Measurements from ENCODE around the gene KRT17. TPM values are rescaled to one million over a fixed set of nuclear protein-coding genes. Genes with fewer than 3 reads are reported as not detected.
A peak's percentile ranks its signal among the peaks of the same experiment; 100 is the strongest.
"Not testable (repeated sequence)": the region's sequence is repeated elsewhere in the genome, so short reads cannot be mapped to it uniquely, and the experiment has no call there.

KRT17 gene
- total RNA-seq, 2 donors from 2014 or later, result 2.8 to 5.1 TPM

- intact Hi-C loops (cut with DNase I), result loop anchor here in 1 of 2 donors (10.0 kb wide), 1 partner anchor 96 kb away; no protein-coding TSS in a partner anchor
- not testable (repeated sequence) for DNase-seq (ENCODE audit: low spot score)
Observed at GRCh38 chr17:41640596-41640995, 16.2 kb upstream of the KRT17 start.

GRCh38 chr17:41639492-41640473 lies 15.4 kb upstream of the KRT17 start:
- no peak for DNase-seq (ENCODE audit: low spot score)
- intact Hi-C loops (cut with DNase I), result loop anchor here in 1 of 2 donors (10.0 kb wide), 1 partner anchor 95 kb away; no protein-coding TSS in a partner anchor

GRCh38 chr17:41638941-41639340 lies 14.6 kb upstream of the KRT17 start:
- intact Hi-C loops (cut with DNase I), result no loop called here
- no peak for DNase-seq (ENCODE audit: low spot score)

GRCh38 chr17:41638194-41638593 lies 13.8 kb upstream of the KRT17 start:
- DNase-seq (ENCODE audit: low spot score), result no peak
- intact Hi-C loops (cut with DNase I), result no loop called here

GRCh38 chr17:41636652-41637051 lies 12.3 kb upstream of the KRT17 start:
- intact Hi-C loops (cut with DNase I), result no loop called here
- no peak for DNase-seq (ENCODE audit: low spot score)

- intact Hi-C loops (cut with DNase I), result no loop called here
- DNase-seq (ENCODE audit: low spot score), result no peak
Observed at GRCh38 chr17:41635121-41636097, 11.0 kb upstream of the KRT17 start.

GRCh38 chr17:41634639-41635038 lies 10.3 kb upstream of the KRT17 start:
- intact Hi-C loops (cut with DNase I), result no loop called here
- DNase-seq (ENCODE audit: low spot score), result no peak

GRCh38 chr17:41633556-41634199 lies 9.3 kb upstream of the KRT17 start:
- intact Hi-C loops (cut with DNase I), result no loop called here
- DNase-seq (ENCODE audit: low spot score), result no peak

GRCh38 chr17:41632482-41633105 lies 8.2 kb upstream of the KRT17 start:
- intact Hi-C loops (cut with DNase I), result no loop called here

GRCh38 chr17:41631898-41632285 lies 7.5 kb upstream of the KRT17 start:
- intact Hi-C loops (cut with DNase I), result no loop called here
- DNase-seq (ENCODE audit: low spot score), result no peak

More at GRCh38 chr17:41632482-41633105, 8.2 kb upstream of the KRT17 start:
- DNase-seq (ENCODE audit: low spot score), result no peak

- no peak for DNase-seq (ENCODE audit: low spot score)
- intact Hi-C loops (cut with DNase I), result no loop called here
Observed at GRCh38 chr17:41631025-41631897, 6.9 kb upstream of the KRT17 start.

- DNase-seq (ENCODE audit: low spot score), result no peak
- intact Hi-C loops (cut with DNase I), result no loop called here
Observed at GRCh38 chr17:41629826-41630670, 5.7 kb upstream of the KRT17 start.

GRCh38 chr17:41629316-41629715 lies 4.9 kb upstream of the KRT17 start:
- intact Hi-C loops (cut with DNase I), result no loop called here
- DNase-seq (ENCODE audit: low spot score), result no peak

GRCh38 chr17:41628621-41629255 lies 4.4 kb upstream of the KRT17 start:
- peak; percentile 41 for DNase-seq (ENCODE audit: low spot score)
- intact Hi-C loops (cut with DNase I), result not testable (repeated sequence)

- peak; percentile 54 for DNase-seq (ENCODE audit: low spot score)
- intact Hi-C loops (cut with DNase I), result not testable (repeated sequence)
Observed at GRCh38 chr17:41628073-41628370, 3.6 kb upstream of the KRT17 start.

GRCh38 chr17:41627316-41628072 lies 3.1 kb upstream of the KRT17 start:
- intact Hi-C loops (cut with DNase I), result no loop called here
- DNase-seq (ENCODE audit: low spot score), result peak; percentile 77
